Gastroesophageal sphincter (tissue), 3 donors: ENCODE data around the gene GCK.

Experiments used
- EP300 ChIP-seq: sonication (generic); formaldehyde crosslinking; IDR thresholded peaks from one replicate; pipeline ENCODE4 v1.6.1; 2017; ENCODE audit warnings: antibody characterized with exemption, mild to moderate bottlenecking
- POLR2A ChIP-seq, 2 donors: fragments of 450-650 bp; IDR thresholded peaks; one replicate each; pipeline ENCODE4 v1.6.1; 2017; ENCODE audit warnings: antibody characterized with exemption in 2 of 2, mild to moderate bottlenecking in 2 of 2, moderate library complexity in 1 of 2
- POLR2AphosphoS5 ChIP-seq: sonication (generic); formaldehyde crosslinking; IDR thresholded peaks from one replicate; pipeline ENCODE4 v1.6.1; 2017; ENCODE audit warnings: antibody characterized with exemption
- TF ChIP-seq, protein P1 (sequence below), 4 experiments: fragments of 200-600 bp in 2 of 4; fragments of 450-650 bp in 2 of 4; sonication (generic) in 1 of 4; IDR thresholded peaks; one replicate each; pipeline ENCODE4 v1.5.1; 2017 to 2019; ENCODE audit warnings: antibody characterized with exemption in 4 of 4, mild to moderate bottlenecking in 2 of 4, moderate library complexity in 2 of 4

DNA sequence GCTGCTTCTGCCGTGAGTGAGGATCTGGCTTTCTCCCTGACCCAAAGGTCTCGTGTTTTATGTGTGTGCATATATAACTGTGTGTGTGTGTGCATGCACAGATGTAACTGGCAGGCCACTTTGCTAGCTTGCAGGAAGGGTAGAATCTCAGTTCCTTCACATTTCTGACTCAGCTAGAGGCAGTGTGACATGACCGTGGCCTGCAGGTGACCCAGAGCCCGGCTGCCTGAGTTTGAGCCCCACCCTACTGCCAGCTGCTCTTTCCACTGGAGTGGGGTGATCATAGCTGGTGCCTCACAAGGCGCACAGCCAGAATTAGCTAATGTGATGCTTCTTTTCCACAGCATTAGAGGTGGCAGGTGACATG, 38.8 kb downstream of the GCK start:
- TF ChIP-seq POLR2A (IDR thresholded peaks at IDR 0.05) (no peak), EP300 (no peak), POLR2AphosphoS5 (no peak)
- TF ChIP-seq, protein P1, sequence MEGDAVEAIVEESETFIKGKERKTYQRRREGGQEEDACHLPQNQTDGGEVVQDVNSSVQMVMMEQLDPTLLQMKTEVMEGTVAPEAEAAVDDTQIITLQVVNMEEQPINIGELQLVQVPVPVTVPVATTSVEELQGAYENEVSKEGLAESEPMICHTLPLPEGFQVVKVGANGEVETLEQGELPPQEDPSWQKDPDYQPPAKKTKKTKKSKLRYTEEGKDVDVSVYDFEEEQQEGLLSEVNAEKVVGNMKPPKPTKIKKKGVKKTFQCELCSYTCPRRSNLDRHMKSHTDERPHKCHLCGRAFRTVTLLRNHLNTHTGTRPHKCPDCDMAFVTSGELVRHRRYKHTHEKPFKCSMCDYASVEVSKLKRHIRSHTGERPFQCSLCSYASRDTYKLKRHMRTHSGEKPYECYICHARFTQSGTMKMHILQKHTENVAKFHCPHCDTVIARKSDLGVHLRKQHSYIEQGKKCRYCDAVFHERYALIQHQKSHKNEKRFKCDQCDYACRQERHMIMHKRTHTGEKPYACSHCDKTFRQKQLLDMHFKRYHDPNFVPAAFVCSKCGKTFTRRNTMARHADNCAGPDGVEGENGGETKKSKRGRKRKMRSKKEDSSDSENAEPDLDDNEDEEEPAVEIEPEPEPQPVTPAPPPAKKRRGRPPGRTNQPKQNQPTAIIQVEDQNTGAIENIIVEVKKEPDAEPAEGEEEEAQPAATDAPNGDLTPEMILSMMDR (IDR thresholded peaks at IDR 0.05) = no peak
